GM18508 (cell line): Measurements from ENCODE around the gene HLA-DMA.

Experiments used
- ATAC-seq: cut with Tn5 transposase; IDR thresholded peaks from one replicate; pipeline ENCODE4 v1.9.1; 2021; ENCODE audit warnings: moderate number of reproducible peaks; ENCODE audit not compliant: insufficient read depth, unreplicated experiment

Gene HLA-DMA

DNA sequence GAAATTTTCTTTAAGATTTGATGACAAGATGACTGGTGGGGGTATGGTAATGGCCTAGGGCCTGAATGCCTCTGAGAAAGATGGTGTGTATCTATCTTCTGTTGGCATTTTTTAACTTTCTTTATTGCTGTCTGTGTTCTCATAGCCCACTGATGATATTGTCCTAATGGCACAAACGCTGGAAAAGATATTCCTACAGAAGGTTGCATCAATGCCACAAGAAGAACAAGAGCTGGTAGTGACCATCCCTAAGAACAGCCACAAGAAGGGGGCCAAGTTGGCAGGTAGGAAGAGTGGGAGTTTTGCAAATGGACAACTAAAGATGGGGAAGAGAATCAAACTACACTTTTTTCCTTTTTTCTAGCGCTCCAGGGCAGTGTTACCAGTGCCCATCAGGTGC, 23.0 kb upstream of the HLA-DMA start:
- no peak for ATAC-seq

DNA sequence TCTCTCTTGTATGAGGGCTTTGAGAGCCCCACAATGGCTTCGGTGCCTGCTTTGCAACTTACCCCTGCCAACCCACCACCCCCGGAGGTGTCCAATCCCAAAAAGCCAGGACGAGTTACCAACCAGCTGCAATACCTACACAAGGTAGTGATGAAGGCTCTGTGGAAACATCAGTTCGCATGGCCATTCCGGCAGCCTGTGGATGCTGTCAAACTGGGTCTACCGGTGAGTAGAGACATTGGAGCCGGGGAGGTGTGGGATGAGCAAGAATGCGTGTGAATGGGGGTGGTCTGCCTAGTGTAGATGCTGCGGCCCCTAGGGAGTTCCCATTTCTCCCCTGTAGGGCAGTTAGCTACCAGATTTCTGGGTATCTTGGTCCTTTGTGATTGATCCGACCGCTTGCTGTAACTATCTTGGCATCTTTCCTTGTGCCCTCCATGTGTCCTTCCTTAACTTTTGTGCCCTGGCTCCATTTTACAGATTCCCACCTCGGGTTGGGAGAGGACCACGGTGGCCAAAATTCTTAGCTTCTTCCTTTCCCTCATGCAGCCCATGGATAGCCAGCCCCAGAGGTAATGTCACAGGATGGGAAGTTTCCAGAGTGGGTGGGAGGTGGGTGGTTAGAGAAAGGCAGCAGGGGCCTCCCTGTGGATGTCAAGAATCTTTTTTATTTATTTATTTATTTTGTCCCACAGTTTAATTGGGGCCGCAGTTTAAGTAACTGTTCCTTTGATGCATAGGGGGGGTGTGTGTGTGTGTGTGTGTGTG, 21.8 kb upstream of the HLA-DMA start:
- ATAC-seq = no peak

DNA sequence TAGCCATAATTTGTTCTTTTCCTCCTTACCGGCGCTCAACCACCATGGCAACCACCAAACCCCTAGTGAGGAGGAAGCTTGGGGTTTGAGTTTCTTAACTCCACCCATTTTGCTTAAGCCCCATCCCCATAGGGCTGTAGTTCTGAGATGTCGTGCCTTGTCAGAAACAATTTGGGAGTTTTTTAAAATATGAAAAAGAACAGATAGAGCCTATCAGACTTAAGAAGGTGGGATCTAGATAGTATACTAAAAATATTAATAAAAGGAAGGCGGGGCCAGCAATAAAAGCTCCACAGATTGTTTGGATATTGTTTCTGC, 21.1 kb upstream of the HLA-DMA start:
- ATAC-seq = no peak

DNA sequence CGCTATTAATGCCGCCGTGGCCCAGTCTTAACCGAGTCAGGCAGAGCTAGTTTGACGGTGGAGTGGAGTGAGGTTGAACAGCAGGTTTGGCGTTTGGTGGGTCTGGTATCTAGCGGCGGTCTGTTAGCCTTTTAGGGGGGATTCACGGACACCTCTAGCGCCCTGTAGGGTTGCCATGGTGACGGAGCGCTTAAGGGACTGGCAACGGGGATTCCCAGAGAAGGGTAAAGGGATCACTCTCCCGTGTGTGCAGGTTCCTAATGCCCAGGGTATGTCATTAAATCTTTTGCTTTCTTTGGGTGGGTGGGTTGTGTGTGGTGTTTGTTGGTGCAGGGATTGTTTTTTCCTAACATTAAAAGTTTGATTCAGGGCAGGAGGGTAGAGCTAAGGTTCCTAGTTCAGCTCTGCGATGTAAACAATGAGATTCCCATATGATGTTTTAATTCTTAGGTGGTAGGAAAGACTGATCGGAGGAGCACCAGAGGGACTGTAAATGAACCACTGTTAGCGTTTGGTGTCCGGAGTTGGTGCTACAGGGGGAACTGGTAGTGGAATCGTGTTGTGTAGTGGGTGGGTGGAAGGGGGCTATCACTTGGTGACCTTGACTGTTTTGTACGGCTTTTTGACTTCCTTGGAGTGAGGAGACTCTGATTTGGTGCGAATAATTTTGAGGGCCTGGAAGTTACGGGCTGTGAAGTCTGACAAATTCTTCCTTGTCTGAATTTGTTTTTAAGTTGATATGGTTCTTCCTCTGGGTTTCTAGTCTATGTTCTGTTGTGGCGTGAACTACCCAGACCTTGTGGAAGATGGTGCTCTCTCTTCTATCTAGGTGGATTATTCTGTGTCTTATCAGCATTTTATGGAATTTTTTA, 20.5 kb upstream of the HLA-DMA start:
- ATAC-seq = no peak

DNA sequence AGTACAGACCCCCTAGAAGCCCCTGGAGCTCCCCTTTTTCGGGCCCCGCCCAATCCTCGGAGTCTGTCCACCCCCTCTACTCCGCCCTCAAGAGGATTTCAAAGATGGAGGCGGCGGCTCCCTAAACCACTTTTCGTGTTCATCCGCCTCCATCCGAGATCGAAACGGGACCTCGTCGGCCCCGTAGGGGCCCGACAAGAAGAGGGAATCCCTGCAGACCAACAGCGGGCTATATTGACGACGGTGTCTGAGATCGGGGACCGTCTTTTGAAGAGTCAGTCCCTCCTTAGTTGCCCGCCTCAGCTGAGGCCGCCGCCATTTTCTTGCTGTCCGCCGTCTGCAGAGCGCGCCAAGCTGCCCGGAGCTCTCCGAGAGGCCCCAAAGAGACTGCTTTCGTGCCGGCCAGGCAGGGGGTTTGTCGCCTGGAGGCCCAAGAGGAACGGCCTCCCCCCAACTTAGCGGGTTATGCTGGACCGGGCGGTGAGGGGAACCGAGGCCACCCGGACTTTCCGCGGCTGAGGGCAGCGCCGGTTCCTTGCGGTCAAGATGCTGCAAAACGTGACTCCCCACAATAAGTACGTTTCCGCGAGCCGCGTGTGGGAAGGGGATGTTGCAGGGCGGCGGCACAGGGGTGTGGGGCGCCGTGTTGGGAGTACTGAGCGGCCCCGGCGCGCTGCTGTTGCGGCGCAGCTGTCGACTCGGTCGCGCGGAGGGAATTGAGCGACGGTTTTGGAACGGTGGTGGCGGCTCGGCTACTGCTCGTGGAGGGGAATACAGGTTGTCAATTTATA, 19.7 kb upstream of the HLA-DMA start:
- ATAC-seq = no peak

DNA sequence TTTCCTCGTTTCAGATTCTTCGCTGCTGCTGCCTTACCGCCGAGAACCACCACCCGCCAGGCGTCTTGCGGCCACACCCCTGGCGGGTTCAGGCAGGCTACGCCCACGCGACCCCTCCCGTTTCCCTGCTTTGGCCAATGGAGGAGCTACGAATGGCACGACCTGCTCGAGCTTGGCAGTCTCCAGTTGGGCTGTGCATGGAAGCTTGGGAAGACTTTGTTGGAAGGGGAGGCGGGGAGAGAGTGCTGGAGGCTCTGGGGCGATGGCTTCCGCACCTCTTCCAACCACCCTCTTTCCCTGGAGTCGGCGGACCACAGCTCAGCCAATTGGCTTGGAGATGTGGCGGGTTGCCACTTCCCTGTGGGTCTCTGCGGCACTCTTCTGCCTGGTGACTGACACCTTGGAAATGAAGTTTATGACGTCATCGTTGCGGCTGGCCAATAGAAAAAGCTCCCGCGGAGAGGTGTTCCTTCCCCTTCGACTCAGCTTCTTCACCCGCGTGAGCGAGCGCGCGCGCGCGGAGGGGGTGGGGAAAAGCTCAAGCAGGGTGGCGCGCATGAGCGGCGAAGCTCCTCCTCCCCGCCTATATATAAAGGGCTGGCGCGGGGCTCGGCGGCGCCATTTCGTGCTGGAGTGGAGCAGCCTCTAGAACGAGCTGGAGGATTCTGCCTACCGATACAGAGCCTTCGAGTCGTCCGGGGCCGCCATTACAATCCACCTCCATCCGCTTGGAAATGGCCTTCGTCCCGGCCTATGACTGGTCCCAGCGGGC, 18.9 kb upstream of the HLA-DMA start:
- ATAC-seq = peak; percentile 39

DNA sequence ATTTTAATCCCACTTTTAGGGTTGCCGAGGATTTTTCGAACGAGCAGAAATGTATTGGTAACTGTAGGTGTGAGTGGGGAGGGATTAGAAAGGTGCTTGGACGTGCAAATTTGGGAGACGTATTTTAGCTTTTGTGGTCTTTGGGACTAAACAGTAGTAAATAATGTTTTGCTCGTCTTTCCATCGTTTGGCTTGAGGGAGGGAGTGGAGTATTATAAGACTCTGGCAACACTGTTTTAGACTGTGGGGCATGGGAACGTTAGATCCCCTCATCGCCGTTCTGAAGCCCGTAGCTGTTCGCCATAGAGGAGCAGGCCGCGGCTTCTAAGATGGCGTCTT, 18.3 kb upstream of the HLA-DMA start:
- ATAC-seq = no peak

DNA sequence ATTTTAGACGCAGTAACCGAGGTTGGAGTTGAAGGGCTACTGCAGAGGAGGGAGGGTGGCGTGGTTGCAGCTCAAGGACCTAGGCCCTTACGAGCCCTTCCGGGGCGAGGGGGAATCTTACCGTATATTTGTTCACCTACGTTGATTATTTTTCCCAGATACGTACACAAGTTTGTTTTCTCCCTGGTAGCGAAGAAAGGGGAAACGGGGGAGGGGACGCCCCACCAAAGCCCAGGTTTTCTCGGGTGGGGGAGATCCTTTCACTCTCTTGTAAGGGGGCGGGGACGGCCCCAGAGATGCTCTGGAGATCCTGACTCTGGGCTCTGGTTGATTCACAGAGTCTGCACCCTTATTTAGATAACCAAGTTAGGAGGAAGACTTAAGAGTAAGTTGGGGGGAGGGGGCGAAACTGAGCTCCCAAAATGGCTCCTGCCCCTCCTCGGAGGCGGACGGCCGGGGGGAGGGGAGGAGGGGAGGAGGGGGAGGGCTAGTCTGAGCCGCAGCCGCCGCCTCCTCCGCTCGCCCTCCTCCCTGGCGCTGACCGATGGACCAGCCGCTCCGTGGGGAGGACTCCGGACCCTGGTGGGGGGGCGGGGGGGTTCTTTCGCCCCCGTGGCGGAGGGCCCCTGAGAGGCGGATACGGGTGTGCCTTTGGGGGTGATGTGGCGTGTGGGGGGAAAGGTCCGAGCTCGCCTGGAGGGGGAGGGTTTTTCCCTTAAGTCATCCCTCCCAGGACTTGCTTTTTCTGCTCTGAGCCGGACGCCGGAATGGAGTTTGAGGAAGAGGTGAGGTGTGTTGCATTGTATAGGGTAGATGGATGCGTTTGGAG, 17.7 kb upstream of the HLA-DMA start:
- ATAC-seq = no peak

DNA sequence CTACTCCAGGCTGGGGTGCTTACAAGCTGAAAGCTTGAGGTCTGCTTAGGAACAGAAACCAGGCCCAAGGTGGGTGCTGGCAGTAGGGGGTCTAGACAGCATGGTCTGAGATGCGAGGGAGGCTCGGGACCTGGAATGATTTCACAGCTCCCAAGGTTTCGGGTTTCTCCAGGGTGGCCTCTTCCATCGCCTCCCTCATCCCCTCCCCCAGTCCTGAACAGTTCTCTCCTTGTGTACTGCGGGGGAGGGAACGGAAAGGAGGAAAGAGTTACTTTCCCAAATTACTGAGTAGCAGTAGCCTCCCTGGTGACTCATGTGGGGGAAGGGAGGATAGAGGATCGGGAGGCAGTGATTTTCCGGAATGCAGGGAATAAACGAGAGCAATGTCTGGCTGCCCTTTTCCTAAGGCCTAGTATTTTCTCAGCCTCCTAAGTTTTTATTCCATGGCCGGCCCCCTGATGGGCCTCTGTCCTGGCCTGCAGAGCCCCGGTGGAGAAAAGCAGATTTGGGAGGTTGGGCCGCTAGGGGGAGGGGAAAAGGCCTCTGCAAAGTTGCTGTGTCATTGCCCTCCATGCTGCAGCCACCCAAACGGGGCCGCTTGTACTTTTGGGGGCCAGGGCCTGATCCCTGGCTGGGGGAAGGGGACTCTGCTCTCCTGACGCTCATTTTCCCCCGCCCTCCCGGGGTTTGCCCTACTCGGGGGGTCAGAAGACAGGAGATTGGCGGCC, 17.0 kb upstream of the HLA-DMA start:
- ATAC-seq = no peak

DNA sequence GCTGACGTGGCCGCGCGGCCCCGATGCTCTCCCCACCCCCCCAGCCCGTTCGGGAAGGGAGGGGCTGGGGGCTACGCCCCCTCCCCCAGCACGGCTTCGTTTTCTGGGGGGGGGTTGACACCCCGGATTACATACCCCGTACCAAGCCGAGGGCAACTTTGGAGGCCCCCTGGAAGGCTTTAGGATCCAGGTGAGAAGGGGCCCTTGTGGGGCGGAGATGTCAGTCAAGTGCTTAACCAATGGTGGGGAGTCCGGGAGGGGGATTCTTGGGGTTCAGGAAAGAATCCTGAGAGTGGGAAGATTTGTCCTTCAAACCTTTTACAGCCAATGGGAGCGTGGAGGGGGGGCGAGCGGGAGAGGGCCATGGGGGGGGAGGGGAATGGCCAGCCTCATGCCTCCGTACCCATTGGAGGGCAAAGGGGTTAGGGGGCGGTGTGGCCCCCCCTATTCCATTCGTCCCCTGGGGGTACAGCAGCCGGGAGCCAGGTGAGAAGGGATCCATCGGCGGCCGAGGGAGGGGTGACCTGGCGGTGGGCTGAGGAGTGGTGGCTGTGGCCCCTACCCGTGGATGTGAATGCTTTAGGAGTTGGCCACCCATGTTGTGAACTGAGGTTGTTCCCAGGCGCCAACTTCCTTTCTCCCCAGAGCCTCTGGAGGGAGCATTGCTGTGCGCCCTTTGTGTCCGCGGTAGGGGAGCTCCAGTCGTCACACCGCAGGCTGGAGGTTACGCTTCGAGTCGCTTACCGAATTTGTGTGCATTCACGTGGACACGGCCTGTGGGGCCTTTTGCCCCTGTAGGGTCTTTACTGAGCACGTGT, 16.2 kb upstream of the HLA-DMA start:
- no peak for ATAC-seq

DNA sequence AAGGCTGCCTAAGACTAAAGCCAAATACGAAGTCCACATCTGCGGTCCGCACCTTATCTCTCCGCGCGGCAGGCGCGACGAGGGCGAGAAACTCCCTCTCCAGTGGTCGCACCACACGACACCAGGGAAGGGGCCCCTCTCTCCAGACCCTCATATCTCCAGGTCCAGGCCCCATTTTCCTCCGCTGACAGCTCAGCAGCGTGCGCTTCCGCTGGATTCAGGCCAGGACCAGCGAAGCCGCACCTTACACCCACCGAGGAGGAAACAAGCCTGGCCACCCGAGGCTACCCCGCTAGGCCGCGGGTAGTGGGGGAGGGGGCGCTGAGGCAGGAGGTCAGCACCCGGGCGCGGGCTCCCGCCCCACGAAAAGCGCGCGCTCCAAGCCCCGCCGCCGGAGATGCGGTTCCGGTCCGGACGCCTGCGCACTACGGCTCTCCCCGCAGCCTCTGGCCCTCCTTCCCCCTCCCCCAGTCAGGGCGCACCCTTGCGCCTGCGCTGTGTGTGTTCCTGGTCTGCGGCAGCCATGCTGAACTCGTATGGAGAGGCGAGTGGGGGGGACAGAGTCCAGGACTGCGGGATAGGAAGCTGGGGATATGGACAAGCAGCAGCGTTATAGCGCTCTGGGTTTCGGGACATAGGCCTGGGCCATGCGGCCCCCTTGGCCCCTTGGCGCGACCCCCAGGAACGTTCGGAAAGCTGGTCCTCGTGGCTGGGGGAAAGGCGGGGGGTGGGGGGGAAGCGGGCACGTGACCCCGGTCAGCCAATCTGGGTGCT, 15.4 kb upstream of the HLA-DMA start, which contains the start of gene BRD2:
Gene BRD2 (plus strand): TSS at position 502 of the 774 bp plus-strand sequence. CDS start 4,305 bp downstream, outside the sequence.
- ATAC-seq = no peak

DNA sequence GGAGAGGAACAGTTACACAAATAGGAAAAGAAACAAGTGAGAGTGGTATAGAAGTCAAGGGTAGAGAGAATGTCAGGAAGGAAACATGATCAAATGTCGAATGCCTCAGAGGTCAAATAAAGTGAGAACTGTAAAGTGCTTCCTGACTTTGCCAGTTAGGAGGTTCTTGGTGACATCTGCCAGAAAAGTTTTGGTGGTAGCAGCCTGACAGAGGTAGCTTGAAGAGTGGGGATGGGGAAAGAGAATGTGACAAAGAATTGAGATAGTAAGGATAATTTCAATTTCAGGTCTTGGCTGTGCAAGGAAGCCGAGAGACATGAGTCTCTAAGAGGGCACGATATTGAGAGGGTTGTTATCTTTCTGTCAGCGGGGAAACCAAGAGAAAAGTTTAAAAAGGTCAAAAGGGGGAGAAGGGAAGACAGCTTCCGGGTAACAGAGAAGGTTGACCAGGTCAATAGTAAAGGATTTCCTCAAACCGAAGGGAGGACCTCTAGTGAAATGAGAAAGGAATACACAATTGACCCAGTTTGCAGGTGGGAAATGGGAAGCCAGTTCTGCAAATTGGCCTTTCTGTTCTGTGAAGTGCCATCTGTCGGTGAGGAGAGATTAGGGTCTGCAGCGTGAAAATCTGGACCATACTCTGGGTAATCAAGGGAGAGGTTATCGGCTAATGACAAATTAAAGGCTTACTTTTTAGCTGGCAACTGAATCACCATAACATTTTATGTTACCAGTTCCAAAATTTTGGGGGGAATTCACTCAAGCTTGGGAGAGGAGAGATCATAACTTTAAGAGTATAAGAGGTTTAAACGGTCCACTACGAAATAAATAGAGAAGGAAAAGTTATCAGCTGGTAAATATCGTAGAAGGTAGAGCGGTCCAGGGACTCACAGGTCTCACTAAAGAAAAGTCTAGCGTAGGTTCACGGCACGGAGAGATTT, 14.5 kb upstream of the HLA-DMA start:
- no peak for ATAC-seq

DNA sequence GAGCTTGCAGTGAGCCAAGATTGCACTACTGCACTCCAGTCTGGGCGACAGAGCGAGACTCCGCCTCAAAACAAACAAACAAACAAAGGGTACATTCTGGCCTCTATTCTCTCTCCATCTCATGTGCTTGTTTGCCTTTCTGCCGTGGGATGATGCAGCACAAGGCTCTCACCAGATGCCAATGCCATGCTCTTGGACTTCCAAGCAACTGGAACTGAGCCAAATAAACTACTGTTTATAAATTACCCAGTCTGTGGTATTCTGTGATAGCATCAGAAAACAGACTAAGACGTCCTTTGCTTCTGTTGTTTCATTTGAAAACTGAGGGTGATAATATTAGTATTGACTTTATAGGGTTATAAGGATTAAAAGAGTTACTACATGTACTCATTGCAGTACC, 11.9 kb upstream of the HLA-DMA start:
- ATAC-seq = no peak

DNA sequence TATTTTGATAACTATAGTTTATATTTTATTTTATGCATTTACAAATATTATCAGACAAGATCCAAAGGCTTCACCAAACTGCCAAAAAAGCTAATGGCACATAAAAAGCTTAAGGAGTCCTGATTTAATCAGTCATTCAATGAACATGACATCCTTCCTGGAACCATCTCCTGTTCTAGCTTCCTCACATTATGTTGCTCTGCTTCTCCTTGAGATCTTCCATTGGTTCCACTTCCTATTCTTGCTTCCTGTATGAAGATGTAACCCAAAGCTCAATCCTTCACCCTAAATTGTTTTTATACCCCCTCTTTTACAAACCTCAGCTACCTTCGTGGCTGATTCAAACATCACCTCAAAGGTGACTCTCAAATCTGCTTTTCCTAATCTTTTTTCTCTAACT, 11.0 kb upstream of the HLA-DMA start:
- ATAC-seq = no peak

DNA sequence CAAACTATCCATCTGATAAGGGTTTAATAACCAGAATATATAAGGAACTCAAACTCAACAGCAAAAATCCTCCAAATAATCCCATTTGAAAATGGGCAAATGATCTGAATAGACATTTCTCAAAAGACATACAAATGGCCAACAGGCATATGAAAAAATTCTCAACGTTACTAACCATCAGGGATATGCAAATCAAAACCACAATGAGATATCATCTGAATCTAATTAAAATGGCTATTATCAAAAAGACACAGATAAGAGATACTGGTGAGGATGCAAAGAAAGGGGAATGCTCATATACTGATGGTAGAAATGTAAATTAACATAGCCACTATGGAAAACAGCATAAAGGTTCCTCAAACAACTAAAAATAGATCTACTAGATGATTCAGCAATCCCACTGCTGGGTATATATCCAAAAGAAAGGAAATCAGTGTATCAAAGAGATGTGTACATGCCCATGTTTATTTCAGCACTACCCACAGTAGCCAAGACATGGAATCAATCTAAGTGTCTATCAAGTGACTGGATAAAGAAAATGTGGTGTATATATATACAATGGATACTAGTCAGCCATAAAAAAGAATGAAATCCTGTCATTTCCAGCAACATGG, 9.4 kb upstream of the HLA-DMA start:
- no peak for ATAC-seq

DNA sequence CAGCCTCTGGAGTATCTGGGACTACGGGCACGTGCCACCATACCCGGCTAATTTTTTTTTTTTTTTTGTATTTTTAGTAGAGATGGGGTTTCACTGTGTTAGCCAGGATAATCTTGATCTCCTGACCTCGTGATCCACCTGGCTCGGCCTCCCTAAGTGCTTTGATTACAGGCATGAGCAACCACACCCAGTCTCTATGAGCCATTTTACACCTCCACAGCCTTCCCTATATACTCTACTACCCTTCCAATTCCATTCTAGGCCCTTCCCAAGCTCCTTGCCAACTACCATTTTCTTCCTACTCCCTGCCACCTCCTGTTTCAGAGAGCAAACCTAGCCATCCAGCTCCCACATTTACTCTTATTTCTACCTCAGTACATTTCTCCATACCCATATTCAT, 7.7 kb upstream of the HLA-DMA start:
- ATAC-seq = no peak
